Mesothelial cell of epicardium (in vitro differentiated cells): ENCODE measurements around the gene SPNS3. TPM values are rescaled to one million over a fixed set of nuclear protein-coding genes. Genes with fewer than 3 reads are reported as not detected.

ENCODE experiments used
- DNase-seq, 2 experiments: peaks; one replicate each; pipeline ENCODE4 v3.0.0; 2021; ENCODE audit warnings: low spot score in 2 of 2; ENCODE audit not compliant: unreplicated experiment in 2 of 2
- H3K27ac Mint-ChIP-seq: 2 replicates; pipeline ENCODE4 v1.8.0; 2021; ENCODE audit warnings: mixed read lengths
- H3K27me3 Mint-ChIP-seq: 2 replicates; pipeline ENCODE4 v1.8.0; 2021; ENCODE audit warnings: low read depth, mixed read lengths
- H3K36me3 Mint-ChIP-seq: 2 replicates; pipeline ENCODE4 v1.8.0; 2021; ENCODE audit warnings: mixed read lengths
- H3K4me1 Mint-ChIP-seq: 2 replicates; pipeline ENCODE4 v1.8.0; 2021; ENCODE audit warnings: mixed read lengths
- H3K4me3 Mint-ChIP-seq: 2 replicates; pipeline ENCODE4 v1.8.0; 2021; ENCODE audit warnings: mild to moderate bottlenecking, moderate library complexity, mixed read lengths
- H3K9me3 Mint-ChIP-seq: 2 replicates; pipeline ENCODE4 v1.8.0; 2021; ENCODE audit warnings: mixed read lengths
- total RNA-seq: library from RNA; stranded (reverse); gene quantifications from 3 replicates; pipeline ENCODE4 v1.2.1, GENCODE V29; 2021
- TF ChIP-seq, protein P1 (sequence below): fragments of 200-600 bp; sonication (generic); IDR thresholded peaks from one replicate; pipeline ENCODE4 v1.5.0; 2021; ENCODE audit warnings: antibody characterized with exemption; ENCODE audit not compliant: unreplicated experiment

SPNS3 gene
- total RNA-seq, 1 donor from 2014 or later, result not detected

DNA sequence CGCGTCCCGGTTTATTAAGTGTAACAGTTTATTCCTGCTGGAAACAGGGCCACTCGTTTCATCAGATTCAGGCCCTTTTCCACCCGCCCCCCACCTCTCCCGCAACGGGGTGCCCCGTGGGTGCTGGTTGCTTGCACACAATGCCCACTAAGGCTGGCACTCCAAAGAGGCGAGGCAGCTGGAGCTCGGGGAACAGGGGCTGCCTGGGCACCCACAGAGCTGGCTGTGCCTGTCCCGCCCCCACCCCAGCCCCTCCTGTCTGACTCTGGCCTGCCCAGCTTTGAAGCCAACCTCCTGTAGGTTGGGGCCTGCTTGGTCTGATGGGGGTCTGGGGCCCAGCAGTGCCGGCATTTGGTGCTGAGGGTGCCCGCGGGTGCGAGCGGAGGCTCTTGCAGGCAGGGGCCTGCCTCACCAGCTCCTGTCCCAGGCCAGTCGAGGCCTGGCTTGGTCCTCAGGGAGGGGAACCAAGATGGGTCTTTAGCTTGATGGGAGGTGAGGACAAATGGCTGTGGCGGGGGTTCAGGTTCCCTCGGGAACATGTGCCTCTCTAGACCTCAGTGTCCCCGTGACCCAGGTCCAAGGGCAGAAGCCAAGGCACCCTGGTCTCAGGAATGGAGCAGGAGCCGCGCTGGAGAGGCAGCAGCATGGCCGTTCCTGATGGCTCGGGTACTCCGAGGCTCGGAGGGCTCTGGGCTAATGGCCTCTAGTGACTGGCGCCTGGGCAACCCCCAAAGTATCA lies 101.4 kb downstream of the SPNS3 start:
- no peaks in the 10 kb centered on the region for H3K9me3 Mint-ChIP-seq
- no peak overlapping the region for H3K4me3 Mint-ChIP-seq
- no peak for DNase-seq
- TF ChIP-seq, protein P1, sequence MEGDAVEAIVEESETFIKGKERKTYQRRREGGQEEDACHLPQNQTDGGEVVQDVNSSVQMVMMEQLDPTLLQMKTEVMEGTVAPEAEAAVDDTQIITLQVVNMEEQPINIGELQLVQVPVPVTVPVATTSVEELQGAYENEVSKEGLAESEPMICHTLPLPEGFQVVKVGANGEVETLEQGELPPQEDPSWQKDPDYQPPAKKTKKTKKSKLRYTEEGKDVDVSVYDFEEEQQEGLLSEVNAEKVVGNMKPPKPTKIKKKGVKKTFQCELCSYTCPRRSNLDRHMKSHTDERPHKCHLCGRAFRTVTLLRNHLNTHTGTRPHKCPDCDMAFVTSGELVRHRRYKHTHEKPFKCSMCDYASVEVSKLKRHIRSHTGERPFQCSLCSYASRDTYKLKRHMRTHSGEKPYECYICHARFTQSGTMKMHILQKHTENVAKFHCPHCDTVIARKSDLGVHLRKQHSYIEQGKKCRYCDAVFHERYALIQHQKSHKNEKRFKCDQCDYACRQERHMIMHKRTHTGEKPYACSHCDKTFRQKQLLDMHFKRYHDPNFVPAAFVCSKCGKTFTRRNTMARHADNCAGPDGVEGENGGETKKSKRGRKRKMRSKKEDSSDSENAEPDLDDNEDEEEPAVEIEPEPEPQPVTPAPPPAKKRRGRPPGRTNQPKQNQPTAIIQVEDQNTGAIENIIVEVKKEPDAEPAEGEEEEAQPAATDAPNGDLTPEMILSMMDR, result no peak
- no peaks in the 10 kb centered on the region for H3K27me3 Mint-ChIP-seq
- H3K36me3 Mint-ChIP-seq, result peaks cover 4% of the 10 kb centered on the region
- peaks cover 10% of the 10 kb centered on the region for H3K4me1 Mint-ChIP-seq
- peak overlapping the region; percentile 34 for H3K27ac Mint-ChIP-seq

DNA sequence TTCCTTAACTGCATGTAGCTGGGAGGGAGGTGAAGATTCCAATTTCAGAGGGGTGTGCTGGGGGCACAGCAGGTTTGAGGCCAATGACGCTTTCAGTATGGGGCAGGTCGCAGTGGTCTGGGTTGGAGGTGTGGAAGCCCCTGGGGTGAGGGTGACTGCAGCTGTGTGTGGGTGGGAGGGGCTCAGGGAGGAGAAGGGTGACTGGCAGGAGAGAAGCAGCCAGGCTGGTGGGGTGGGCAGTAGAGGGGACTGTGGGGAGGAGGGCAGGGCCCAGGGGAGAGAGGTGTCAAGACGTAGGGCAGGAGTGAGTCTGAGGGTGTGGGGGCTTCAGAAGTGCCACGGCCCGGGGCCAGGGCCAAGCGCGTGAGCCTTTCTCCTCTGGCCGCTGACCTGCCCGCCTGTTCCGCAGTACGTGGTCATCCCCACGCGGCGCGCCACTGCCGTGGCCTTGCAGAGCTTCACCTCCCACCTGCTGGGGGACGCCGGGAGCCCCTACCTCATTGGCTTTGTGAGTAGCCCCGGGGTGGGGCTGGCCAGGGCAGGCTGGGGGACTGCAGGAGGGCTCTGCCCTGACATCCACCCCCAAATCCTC lies 102.0 kb downstream of the SPNS3 start:
- Mint-ChIP-seq H3K27me3 (no peaks in the 10 kb centered on the region), H3K36me3 (peaks cover 4% of the 10 kb centered on the region), H3K9me3 (no peaks in the 10 kb centered on the region), H3K27ac (peak overlapping the region; percentile 34), H3K4me3 (peak overlapping the region; percentile 44), H3K4me1 (peaks cover 10% of the 10 kb centered on the region)
- no peak for DNase-seq
- TF ChIP-seq, protein P1, result no peak

DNA sequence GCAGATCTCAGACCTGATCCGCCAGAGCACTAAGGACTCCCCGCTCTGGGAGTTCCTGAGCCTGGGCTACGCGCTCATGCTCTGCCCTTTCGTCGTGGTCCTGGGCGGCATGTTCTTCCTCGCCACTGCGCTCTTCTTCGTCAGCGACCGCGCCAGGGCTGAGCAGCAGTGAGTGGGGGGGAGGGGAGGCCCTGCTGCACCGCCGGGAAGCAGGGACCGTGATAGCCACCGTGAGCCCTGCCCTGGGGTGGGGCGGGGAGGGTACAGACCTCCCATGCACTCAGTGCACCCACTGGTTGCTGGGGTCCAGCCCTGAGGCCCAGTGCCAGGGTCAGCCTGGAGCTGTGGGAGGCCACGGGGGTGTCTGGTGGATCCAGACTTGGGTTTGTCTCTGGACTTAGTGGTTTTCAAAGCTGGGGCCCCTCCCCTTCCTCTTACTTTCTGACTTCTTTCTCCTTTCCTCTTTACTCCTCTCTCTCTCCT lies 102.6 kb downstream of the SPNS3 start:
- H3K4me1 Mint-ChIP-seq, result peaks cover 6% of the 10 kb centered on the region
- H3K4me3 Mint-ChIP-seq, result peak overlapping the region; percentile 44
- DNase-seq, result no peak
- no peak overlapping the region for H3K27ac Mint-ChIP-seq
- no peaks in the 10 kb centered on the region for H3K9me3 Mint-ChIP-seq
- no peaks in the 10 kb centered on the region for H3K27me3 Mint-ChIP-seq
- H3K36me3 Mint-ChIP-seq, result peaks cover 4% of the 10 kb centered on the region
- TF ChIP-seq, protein P1, result no peak

DNA sequence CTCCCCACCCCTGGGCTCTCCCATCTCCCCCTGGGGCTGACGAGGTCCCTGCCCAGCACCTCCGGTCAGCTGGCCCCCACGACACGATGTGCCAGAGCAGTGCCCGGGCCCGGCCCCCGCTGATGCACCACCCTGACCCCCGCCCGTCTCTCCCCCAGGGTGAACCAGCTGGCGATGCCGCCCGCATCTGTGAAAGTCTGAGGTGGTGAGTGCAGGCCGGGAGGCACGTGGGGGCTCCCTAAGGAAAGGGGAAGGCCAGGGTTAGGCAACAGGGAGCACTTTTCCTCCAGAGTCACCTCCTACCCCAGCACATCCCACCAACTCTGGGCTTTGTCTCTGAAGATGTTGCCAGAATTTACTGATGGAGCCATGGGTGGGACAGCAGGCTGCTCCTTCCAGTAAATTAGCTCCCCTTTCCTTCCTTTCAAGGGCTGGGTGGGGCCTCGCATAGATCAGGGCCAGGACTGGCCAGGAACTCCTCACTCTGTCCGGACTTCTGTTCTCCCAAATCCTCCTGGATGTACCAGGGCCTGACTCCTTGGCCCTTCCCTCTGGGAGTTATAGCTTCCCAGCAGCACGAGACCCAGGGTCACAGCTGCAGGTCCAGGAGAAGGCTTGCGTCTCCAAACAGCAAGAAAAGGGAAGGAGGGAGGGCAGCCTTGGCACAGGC lies 103.1 kb downstream of the SPNS3 start:
- no peak overlapping the region for H3K27ac Mint-ChIP-seq
- TF ChIP-seq, protein P1, result no peak

More for the DNA sequence above, 103.1 kb downstream of the SPNS3 start:
- H3K36me3 Mint-ChIP-seq, result peaks cover 4% of the 10 kb centered on the region
- H3K27me3 Mint-ChIP-seq, result no peaks in the 10 kb centered on the region
- DNase-seq, result no peak
- peaks cover 6% of the 10 kb centered on the region for H3K4me1 Mint-ChIP-seq
- H3K4me3 Mint-ChIP-seq, result no peak overlapping the region
- H3K9me3 Mint-ChIP-seq, result no peaks in the 10 kb centered on the region

Other genes with a start within 250 kb of the SPNS3 start
- 60.4 to 64.5 TPM (median 64.3 TPM) in 3 replicates for gene ANKFY1, start 170.0 kb upstream of the SPNS3 start, total RNA-seq
- gene UBE2G1, start 67.3 kb upstream of the SPNS3 start, total RNA-seq, result 81.5 to 86.9 TPM (median 84.1 TPM) in 3 replicates
- 12.2 to 13.7 TPM (median 13.2 TPM) in 3 replicates for gene SPNS2, start 64.9 kb downstream of the SPNS3 start, total RNA-seq
- 69.5 to 74.6 TPM (median 73.5 TPM) in 3 replicates for gene MYBBP1A, start 121.4 kb downstream of the SPNS3 start, total RNA-seq
- 0.09 to 0.27 TPM (median 0.22 TPM) in 3 replicates for gene GGT6, start 126.6 kb downstream of the SPNS3 start, total RNA-seq
- gene SMTNL2, start 150.6 kb downstream of the SPNS3 start, total RNA-seq, result 64.8 to 68.2 TPM (median 65.7 TPM) in 3 replicates
- 0.18 to 0.45 TPM (median 0.36 TPM) in 3 replicates for gene ALOX15, start 207.7 kb downstream of the SPNS3 start, total RNA-seq